Measurements from ENCODE around the gene SFT2D3. TPM values are rescaled to one million over a fixed set of nuclear protein-coding genes. Genes with fewer than 3 reads are reported as not detected.

Gene SFT2D3
- total and polyA plus RNA-seq, 9 donors = 5.1 to 9.8 (median 6.9) TPM

DNA sequence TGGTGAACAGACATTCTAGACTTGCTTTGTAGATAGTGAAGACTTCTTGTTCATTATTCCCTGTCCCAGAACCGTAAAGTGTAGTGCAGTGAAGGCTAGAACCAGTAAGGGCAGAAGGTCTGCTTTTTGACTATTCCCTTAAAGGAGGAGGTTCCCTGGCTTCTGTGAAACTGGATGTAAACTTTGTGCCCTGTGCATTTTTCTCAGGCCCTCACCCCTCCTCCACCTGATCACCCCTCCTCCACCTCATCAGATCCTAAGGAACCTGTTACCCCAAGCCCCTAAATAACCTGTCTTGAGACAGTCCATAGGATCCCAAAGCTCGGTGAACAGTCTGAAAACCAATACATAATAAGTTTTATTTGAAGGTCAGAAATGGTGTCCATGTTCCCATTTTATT lies 33.7 kb downstream of the SFT2D3 start:
- H3K4me1 ChIP-seq (ENCODE audit: insufficient read depth) = peaks cover 2% of the 10 kb centered on the region
- intact Hi-C loops (cut with DNase I) = no loop called here
- H3K4me3 ChIP-seq = no peak overlapping the region
- TF ChIP-seq EP300 (IDR thresholded peaks at IDR 0.05) (no peak), POLR2A (IDR thresholded peaks at IDR 0.05) (no peak), CTCF (IDR thresholded peaks at IDR 0.05) (no peak)
- no peaks in the 10 kb centered on the region for H3K27me3 ChIP-seq
- no peaks in the 10 kb centered on the region for H3K36me3 ChIP-seq
- no peaks in the 10 kb centered on the region for H3K9me3 ChIP-seq
- no peak overlapping the region for H3K27ac ChIP-seq
- no peak for DNase-seq
- WGBS, 3 donors = 47 to 65% (median 60%) methylated on average over 2 of the region's 2 CpGs

GRCh38 chr2:127735537-127736399 lies 34.5 kb downstream of the SFT2D3 start:
- intact Hi-C loops (cut with DNase I) = no loop called here
- H3K27me3 ChIP-seq = no peaks in the 10 kb centered on the region
- H3K4me3 ChIP-seq = no peak overlapping the region
- DNase-seq = no peak
- no peaks in the 10 kb centered on the region for H3K9me3 ChIP-seq
- 86 to 88% (median 86%) methylated on average over 3 of the region's 3 CpGs for WGBS, 3 donors
- peaks cover 2% of the 10 kb centered on the region for H3K4me1 ChIP-seq (ENCODE audit: insufficient read depth)
- H3K27ac ChIP-seq = no peak overlapping the region
- H3K36me3 ChIP-seq = no peaks in the 10 kb centered on the region
- TF ChIP-seq EP300 (IDR thresholded peaks at IDR 0.05) = no peak
- TF ChIP-seq CTCF (IDR thresholded peaks at IDR 0.05) = no peak
- no peak for TF ChIP-seq POLR2A (IDR thresholded peaks at IDR 0.05)

GRCh38 chr2:127737892-127738291 lies 36.6 kb downstream of the SFT2D3 start:
- Histone ChIP-seq H3K9me3 (no peaks in the 10 kb centered on the region), H3K27me3 (no peaks in the 10 kb centered on the region), H3K4me1 (ENCODE audit: insufficient read depth) (peaks cover 2% of the 10 kb centered on the region), H3K36me3 (no peaks in the 10 kb centered on the region), H3K27ac (no peak overlapping the region), H3K4me3 (no peak overlapping the region)
- 67 to 85% (median 74%) methylated on average over 1 of the region's 1 CpG for WGBS, 3 donors
- intact Hi-C loops (cut with DNase I) = no loop called here
- TF ChIP-seq CTCF (IDR thresholded peaks at IDR 0.05) = no peak
- DNase-seq = no peak

GRCh38 chr2:127739800-127740199 lies 38.5 kb downstream of the SFT2D3 start:
- TF ChIP-seq POLR2A (IDR thresholded peaks at IDR 0.05) (no peak), CTCF (IDR thresholded peaks at IDR 0.05) (no peak), EP300 (IDR thresholded peaks at IDR 0.05) (no peak)
- Histone ChIP-seq H3K9me3 (no peaks in the 10 kb centered on the region), H3K27me3 (no peaks in the 10 kb centered on the region), H3K4me3 (no peak overlapping the region), H3K36me3 (no peaks in the 10 kb centered on the region), H3K27ac (no peak overlapping the region), H3K4me1 (ENCODE audit: insufficient read depth) (no peaks in the 10 kb centered on the region)
- DNase-seq = no peak
- 92 to 100% (median 99%) methylated on average over 1 of the region's 1 CpG for WGBS, 3 donors
- intact Hi-C loops (cut with DNase I) = no loop called here

Data from ovary (tissue), 9 donors.